HG02763 (cell line): ENCODE results near the gene SLC24A5.

Experiments used
- ATAC-seq: cut with Tn5 transposase; IDR thresholded peaks from one replicate; pipeline ENCODE4 v1.9.1; 2021; ENCODE audit warnings: mild to moderate bottlenecking, moderate library complexity; ENCODE audit not compliant: unreplicated experiment

The SLC24A5 gene

GRCh38 chr15:48109856-48110531, 10.8 kb upstream of the SLC24A5 start:
- ATAC-seq, result no peak

GRCh38 chr15:48112242-48112641, 8.5 kb upstream of the SLC24A5 start:
- no peak for ATAC-seq

- ATAC-seq, result no peak
Measured at GRCh38 chr15:48119277-48119676, 1.5 kb upstream of the SLC24A5 start.

- ATAC-seq, result no peak
Measured at GRCh38 chr15:48121849-48122248, 1.1 kb downstream of the SLC24A5 start.

- no peak for ATAC-seq
Measured at GRCh38 chr15:48126667-48127355, 6.0 kb downstream of the SLC24A5 start.

GRCh38 chr15:48131324-48131723, 10.5 kb downstream of the SLC24A5 start:
- no peak for ATAC-seq

GRCh38 chr15:48132874-48133273, 12.1 kb downstream of the SLC24A5 start:
- ATAC-seq, result no peak

GRCh38 chr15:48143856-48144255, 23.1 kb downstream of the SLC24A5 start:
- no peak for ATAC-seq

GRCh38 chr15:48144889-48145288, 24.1 kb downstream of the SLC24A5 start:
- peak; percentile 46 for ATAC-seq

GRCh38 chr15:48145923-48146322, 25.1 kb downstream of the SLC24A5 start:
- no peak for ATAC-seq

GRCh38 chr15:48147358-48147757, 26.6 kb downstream of the SLC24A5 start:
- no peak for ATAC-seq

GRCh38 chr15:48149858-48150257, 29.1 kb downstream of the SLC24A5 start:
- ATAC-seq, result no peak

- ATAC-seq, result no peak
Measured at GRCh38 chr15:48153526-48153925, 32.7 kb downstream of the SLC24A5 start.

- no peak for ATAC-seq
Measured at GRCh38 chr15:48168616-48169015, 47.8 kb downstream of the SLC24A5 start.

- no peak for ATAC-seq
Measured at GRCh38 chr15:48170981-48171380, 50.2 kb downstream of the SLC24A5 start.

- no peak for ATAC-seq
Measured at GRCh38 chr15:48175126-48175525, 54.3 kb downstream of the SLC24A5 start.

GRCh38 chr15:48176112-48176511, 55.3 kb downstream of the SLC24A5 start:
- ATAC-seq, result no peak

- ATAC-seq, result no peak
Measured at GRCh38 chr15:48176957-48177356, 56.2 kb downstream of the SLC24A5 start.

- peak; percentile 58 for ATAC-seq
Measured at GRCh38 chr15:48177383-48177765, 56.6 kb downstream of the SLC24A5 start.

- ATAC-seq, result peak; percentile 75
Measured at GRCh38 chr15:48177766-48178647, 57.2 kb downstream of the SLC24A5 start, which contains the start of gene MYEF2. TSS of gene MYEF2 (minus strand) at chr15:48178295. CDS start at chr15:48178237, 58 bp downstream.

GRCh38 chr15:48178648-48178931, 57.8 kb downstream of the SLC24A5 start:
- ATAC-seq, result no peak

- no peak for ATAC-seq
Measured at GRCh38 chr15:48182749-48183148, 62.0 kb downstream of the SLC24A5 start.
